Stimulated activated CD8-positive, alpha-beta memory T cell treated with anti-CD3 and anti-CD28 coated beads, Interleukin-15, amount 100 ng/mL, for 4 hours (primary cell): ENCODE data around the gene BCL2L1.
A peak's percentile ranks its signal among the peaks of the same experiment; 100 is the strongest.
"Not testable (repeated sequence)": the region's sequence is repeated elsewhere in the genome, so short reads cannot be mapped to it uniquely, and the experiment has no call there.

Source experiments
- DNase-seq, 2 donors: peaks; one replicate each; pipeline ENCODE4 v3.0.0-alpha.2; 2020; ENCODE audit warnings: low read depth in 2 of 2

Gene BCL2L1

DNA sequence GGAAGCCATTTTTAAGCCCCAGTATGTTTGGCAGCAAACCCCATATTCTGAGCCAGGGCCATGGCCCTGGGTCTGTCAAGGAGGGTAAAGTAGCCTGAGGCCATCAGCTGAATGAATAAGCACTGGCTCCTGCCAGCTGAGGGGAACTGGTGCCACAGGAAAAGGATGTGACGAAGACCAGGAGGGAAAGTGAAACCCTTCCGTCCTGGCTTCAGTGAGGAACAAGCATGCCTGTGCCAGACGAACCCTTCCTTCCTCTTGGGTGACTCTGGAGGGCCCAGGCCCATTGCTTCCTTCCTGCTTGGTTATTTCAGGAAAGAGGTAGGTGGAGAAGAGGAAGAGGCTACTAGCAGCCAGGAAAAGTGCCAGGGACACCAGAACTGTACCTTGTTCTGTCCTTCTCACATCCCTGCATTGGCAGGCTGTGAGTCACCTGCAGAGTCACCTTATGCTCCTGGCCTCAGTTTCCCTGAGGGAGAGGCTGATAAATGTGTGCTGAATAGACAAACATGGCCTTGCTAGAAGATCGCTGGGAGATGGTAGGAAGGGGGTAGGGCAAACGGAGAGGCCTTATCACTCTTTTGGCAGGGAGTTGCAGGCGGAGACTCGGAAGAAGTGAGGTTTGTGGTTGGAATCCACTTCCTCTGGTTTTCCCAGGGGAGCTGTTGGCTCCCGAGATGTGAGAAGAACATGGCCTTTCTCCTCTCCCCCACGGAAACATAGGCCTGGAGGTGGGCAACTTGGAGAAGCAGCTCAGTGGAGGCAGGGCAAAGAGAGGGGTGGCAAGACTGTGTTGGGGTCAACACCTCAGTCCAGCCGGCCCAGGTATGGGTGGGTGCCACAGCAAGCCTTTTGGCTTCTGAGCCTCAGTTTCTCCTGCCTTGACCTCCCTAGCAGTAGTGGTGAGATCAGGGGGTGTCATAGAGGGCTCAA is 47.5 kb downstream of the BCL2L1 start:
- DNase-seq: peak; percentile 43 to 50

GRCh38 chr20:31673943-31674463 is 48.7 kb downstream of the BCL2L1 start:
- no peak for DNase-seq

- DNase-seq: no peak
Observed at GRCh38 chr20:31673435-31673834, 49.2 kb downstream of the BCL2L1 start.

GRCh38 chr20:31671324-31671723 is 51.3 kb downstream of the BCL2L1 start:
- no peak for DNase-seq

- DNase-seq: no peak
Observed at GRCh38 chr20:31670371-31671228, 52.1 kb downstream of the BCL2L1 start.

- no peak for DNase-seq
Observed at GRCh38 chr20:31669876-31670275, 52.8 kb downstream of the BCL2L1 start.

- DNase-seq: not testable (repeated sequence)
Observed at GRCh38 chr20:31668944-31669343, 53.7 kb downstream of the BCL2L1 start.

DNA sequence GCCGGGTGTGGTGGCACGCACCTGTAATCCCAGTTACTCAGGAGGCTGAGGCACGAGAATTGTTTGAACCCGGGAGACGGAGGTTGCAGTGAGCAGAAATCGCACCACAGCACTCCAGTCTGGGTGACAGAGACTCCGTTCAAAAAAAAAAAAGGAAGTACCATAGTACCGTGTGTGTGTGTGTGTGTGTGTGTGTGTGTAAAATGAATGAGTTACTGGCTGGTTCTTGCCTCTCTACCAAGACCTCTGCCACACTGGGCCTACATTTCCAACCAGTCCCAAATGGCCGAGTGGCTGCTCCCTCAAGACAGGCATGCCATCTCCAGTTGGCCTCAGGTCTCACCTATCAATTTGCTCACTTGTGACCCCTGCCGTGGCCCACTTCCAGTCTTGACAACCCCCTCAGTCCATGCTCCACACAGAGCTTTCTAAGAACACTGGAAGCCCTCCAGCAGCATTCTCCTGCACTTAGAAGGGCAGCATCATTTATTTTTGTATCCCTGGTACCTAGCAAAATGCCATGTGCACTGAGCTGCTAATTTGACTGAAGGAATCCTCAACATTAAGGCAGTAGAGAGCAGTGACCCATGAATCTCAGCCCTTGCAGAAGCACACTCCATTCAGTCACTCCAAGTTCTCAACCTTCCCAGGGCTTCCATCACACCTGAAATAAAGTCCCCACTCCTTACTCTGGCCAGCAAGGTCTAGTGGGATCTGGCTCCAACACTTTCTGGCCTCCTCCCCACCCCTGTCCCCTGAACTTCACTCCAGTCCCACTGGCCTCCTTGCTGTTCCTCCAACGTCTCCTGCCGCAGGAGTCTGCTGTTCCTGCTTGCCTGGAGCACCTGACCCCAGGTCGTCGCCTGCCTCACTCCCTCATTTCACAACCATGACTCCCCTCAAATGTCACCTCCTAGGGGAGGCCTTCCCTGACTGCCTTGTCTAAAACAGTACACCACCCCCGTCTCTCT is 55.1 kb downstream of the BCL2L1 start:
- DNase-seq: no peak

- peak in 1 of 2 donors; percentile 30 for DNase-seq
Observed at GRCh38 chr20:31666258-31667042, 56.2 kb downstream of the BCL2L1 start.

DNA sequence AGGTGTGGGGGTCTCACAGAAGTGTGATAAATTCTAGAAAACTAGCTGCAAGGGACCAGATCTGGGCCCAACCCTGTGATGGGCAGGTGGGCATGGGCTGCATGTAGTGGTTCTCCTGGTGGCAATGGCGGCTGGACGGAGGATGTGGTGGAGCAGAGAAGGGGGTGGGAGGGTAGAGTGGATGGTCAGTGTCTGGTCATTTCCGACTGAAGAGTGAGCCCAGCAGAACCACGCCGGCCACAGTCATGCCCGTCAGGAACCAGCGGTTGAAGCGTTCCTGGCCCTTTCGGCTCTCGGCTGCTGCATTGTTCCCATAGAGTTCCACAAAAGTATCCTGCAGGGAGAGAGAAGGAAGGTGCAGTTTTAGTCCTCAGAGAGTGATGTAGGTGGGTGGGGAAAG is 56.9 kb downstream of the BCL2L1 start:
- DNase-seq: no peak

GRCh38 chr20:31664696-31665354 is 57.8 kb downstream of the BCL2L1 start:
- DNase-seq: no peak

DNA sequence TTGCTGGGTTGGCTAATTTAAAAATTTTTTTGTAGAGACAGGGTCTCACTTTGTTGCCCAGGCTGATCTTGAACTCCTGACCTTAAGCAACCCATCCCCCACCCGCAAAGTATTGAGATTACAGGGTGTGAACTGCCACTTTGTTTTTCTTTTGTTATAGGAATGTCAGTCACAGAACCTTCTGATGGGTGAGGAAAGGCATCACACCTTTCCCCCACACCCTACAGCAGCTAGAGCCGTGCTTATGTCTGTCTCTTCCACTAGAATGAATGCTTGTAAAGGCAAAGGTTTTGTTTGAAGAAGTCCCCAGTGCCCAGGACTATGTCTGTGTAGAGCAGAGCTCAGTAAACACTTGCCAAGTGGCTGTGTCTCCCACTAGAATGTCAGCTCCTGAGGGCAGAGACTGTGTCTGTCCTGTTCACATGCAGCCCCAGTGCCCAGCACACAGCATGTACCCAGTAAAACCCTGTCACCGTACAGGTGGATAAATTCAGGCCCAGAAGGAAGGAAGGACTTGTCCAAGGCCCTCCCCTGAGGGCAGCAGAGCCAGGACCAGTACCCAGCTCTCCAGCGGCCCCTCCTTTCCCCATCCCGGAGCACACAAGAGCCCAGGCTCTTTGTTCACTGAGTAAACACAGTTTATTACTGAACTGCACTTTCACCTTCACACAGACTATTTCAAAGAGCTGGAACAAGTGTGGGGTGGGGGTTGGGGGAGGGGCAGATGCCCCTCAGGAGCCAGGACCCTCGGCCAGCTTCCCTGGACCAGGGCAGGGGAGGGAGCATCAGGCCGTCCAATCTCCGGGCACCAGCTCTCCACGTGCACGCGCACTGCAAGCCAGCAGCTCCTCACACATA is 58.6 kb downstream of the BCL2L1 start:
- DNase-seq: no peak

GRCh38 chr20:31663524-31663837 is 59.2 kb downstream of the BCL2L1 start:
- no peak for DNase-seq

GRCh38 chr20:31662372-31662854 is 60.3 kb downstream of the BCL2L1 start:
- DNase-seq: no peak

- DNase-seq: peak; percentile 56 to 59
Observed at GRCh38 chr20:31661625-31662371, 60.9 kb downstream of the BCL2L1 start.

DNA sequence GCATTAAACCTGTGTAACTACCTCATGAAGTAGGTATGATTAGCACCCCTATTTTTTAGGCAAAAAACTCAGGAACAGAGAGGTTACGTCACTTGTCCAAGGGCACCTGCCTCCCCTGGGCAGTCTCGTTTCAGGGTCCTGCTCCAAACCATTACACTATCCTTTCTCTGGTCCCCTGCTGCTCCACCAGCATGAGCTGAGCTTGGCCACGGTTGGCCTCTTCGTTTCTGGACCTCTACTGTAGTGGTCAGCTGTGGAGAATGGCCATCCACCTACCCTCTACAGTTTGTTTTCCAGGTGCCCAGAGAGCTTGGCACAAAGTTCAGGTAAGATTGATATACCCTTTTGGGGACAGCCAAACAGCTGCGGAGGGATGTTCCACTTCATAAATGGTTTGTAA is 68.1 kb downstream of the BCL2L1 start:
- DNase-seq: no peak

- DNase-seq: no peak
Observed at GRCh38 chr20:31653561-31653960, 69.1 kb downstream of the BCL2L1 start.

DNA sequence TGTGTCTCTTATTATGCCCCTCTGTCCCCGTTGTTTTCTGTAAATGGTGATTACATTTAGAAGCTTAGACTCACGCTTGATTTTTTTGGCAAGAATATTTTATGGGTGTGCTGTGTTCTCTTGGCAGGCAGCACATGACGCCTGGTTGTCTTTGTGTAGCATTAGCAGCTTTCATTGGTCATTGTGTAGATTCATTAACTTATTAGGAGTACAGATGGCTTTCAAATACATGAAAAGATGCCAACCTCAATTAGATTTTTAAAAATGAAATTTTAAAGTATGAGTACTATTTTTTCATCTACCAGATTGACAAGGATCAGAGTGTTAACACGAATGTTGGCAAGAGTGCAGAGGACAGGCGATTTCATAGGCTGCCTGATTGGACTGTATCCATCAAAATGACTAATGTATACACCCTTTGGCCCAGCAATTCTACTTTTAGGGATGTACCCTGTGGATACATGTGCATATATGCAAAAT is 69.7 kb downstream of the BCL2L1 start:
- no peak for DNase-seq
